Heart left ventricle (tissue), 13 donors: Measurements from ENCODE around the gene ENKD1.

Source experiments
- CTCF ChIP-seq, 12 donors: fragments of 200-600 bp; sonication (generic) in 4 of 12; IDR thresholded peaks; one replicate each; pipeline versions ENCODE4 v1.5.0 to v1.8.0; 2018 to 2022; ENCODE audit warnings: antibody characterized with exemption in 12 of 12, mild to moderate bottlenecking in 5 of 12
- POLR2A ChIP-seq, 2 donors: fragments of 450-650 bp; IDR thresholded peaks; one replicate each; pipeline ENCODE4 v1.6.1; 2017; ENCODE audit warnings: antibody characterized with exemption in 2 of 2, mild to moderate bottlenecking in 2 of 2, moderate library complexity in 2 of 2
- donor health status: ischemic (EF 13 %, LVEDD 7.1; RV severe dilation, severe dysfunction).
- donor health status: DM: no; HTN: yes; CAD: no.
- donor health status: DM: no; HTN: no; CAD: no.
- donor health status: ischemic (EF 25% LVEDD 6.9; RV normal size, moderate dysfunction).
- donor health status: ischemic (EF 25% LVEDD 5.7; RV mildly dilated, moderate dysfunction).
- donor health status: ischemic (EF 35%, LVEDD 5.7; RV mildly dilated, moderate dysfunction).
- donor health status: nonischemic (EF 11% LVEDD 7.7; RV severe dilation, severe dysfunction).
- donor health status: DM: yes; HTN: yes; CAD: no.
- donor health status: PGD.
- donor health status: ischemic (EF 29% LVEDD 5.4; RV normal size, mild dysfunction).
- donor health status: nonischemic (EF 23%, LVEDD 6.1; RV moderate dilation, normal function).

GRCh38 chr16:67645397-67646121, 21.0 kb downstream of the ENKD1 start:
- TF ChIP-seq CTCF (IDR thresholded peaks at IDR 0.05) (no peak), POLR2A (IDR thresholded peaks at IDR 0.05) (no peak)
